ENCODE results near the gene TRAF2.

Gene TRAF2

DNA sequence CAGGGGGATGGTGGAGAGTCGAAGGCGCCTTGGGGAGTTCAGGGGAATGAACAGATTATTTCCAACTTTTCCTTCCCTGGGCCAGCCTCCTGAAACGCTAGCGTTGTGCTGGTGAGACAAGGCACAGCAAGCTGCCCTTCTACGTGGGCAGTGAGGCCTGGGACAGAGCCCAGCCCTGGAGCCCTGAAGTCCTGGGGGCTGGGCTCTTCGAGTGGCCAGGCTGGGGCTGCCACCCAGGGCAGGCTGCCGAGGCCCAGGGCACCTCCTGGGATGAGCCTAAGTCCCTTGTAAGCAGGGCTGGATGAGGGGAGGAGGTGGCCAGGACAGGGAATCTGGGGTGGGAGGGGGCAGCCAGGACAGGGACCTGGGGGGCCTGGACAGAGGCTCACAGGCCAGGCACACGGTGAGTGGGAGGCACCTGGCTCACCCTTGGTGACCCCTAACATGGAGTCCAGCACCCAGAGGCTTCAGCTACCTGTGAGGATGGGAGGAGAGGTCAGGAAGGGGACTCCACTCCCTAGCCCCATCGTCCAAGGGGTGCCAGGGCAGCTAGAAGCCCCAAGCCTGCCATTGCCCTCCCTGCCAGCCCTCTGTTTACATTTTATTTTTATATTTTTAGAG lies 64.5 kb downstream of the TRAF2 start:
- Histone ChIP-seq H3K9me3 (ENCODE audit: control insufficient read depth, insufficient read depth, low read depth, low read length) (no peaks in the 10 kb centered on the region), H3K9ac (ENCODE audit: low read length) (peak overlapping the region; percentile 28), H3K4me3 (ENCODE audit: low read depth, low read length) (peak overlapping the region; percentile 69), H3K27ac (ENCODE audit: low read depth, low read length) (peak overlapping the region; percentile 7; the same call in 1 of the 2 replicates), H3K36me3 (ENCODE audit: control insufficient read depth, insufficient read depth, low read length) (no peaks in the 10 kb centered on the region), H3K27me3 (ENCODE audit: control insufficient read depth, insufficient read depth, low read length) (no peaks in the 10 kb centered on the region), H3K4me1 (ENCODE audit: control insufficient read depth, insufficient read depth, low read length) (peaks cover 12% of the 10 kb centered on the region; the same call in 1 of the 2 replicates)

DNA sequence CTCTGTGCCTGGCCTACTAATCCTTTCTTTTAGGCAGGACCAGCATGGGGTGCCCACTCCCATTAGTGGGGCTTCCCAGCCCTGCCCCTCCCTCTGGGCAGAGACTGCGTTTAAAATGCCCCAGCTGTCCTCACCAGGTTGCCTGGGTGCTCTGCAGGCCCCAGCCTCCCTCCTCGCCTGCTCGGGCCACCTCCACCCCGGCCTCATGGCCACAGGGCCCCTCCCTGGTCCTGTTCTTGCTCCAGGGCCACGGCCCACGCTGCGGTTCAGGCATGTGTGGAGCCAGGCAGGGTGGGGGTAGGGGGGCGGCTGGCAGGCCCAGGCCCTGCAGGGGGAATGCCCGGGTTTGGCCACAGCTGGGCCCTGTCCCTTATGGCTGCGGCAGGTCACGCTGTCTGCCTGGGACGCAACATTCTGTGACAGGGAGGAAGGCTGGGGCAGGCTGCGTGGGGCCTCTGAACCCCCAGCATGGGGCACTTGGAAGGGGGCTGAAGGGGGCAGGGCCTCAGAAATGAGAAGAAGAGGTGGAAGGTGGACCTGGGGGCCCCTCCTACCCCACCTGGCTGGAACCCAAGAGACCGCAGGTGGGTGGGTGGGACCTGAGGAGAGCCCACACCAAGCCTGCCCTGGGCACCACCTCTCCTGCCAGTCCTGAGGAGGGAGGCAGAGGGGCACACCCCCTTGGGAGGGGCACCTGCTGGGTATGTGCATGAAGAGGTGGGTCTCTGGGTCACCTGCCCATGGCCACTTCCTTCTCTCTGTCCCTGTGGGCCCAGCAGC lies 65.4 kb downstream of the TRAF2 start, which contains the start of gene LCN12:
Gene LCN12 (plus strand): TSS at position 733 of the 780 bp plus-strand sequence. CDS start 55 bp downstream, outside the sequence.
- H3K36me3 ChIP-seq (ENCODE audit: control insufficient read depth, insufficient read depth, low read length): no peaks in the 10 kb centered on the region
- H3K27ac ChIP-seq (ENCODE audit: low read depth, low read length): no peak within 1 kb of the TSS
- peaks cover 12% of the 10 kb centered on the region; the same call in 1 of the 2 replicates for H3K4me1 ChIP-seq (ENCODE audit: control insufficient read depth, insufficient read depth, low read length)
- no peaks in the 10 kb centered on the region for H3K27me3 ChIP-seq (ENCODE audit: control insufficient read depth, insufficient read depth, low read length)
- H3K9ac ChIP-seq (ENCODE audit: low read length): no peak within 1 kb of the TSS
- no peaks in the 10 kb centered on the region for H3K9me3 ChIP-seq (ENCODE audit: control insufficient read depth, insufficient read depth, low read depth, low read length)
- no peak within 1 kb of the TSS for H3K4me3 ChIP-seq (ENCODE audit: low read depth, low read length)

GRCh38 chr9:136952321-136952850 lies 66.1 kb downstream of the TRAF2 start:
- no peaks in the 10 kb centered on the region for H3K9me3 ChIP-seq (ENCODE audit: control insufficient read depth, insufficient read depth, low read depth, low read length)
- H3K27ac ChIP-seq (ENCODE audit: low read depth, low read length): no peak overlapping the region
- no peaks in the 10 kb centered on the region for H3K27me3 ChIP-seq (ENCODE audit: control insufficient read depth, insufficient read depth, low read length)
- H3K4me1 ChIP-seq (ENCODE audit: control insufficient read depth, insufficient read depth, low read length): peaks cover 12% of the 10 kb centered on the region; the same call in 1 of the 2 replicates
- no peak overlapping the region for H3K9ac ChIP-seq (ENCODE audit: low read length)
- H3K36me3 ChIP-seq (ENCODE audit: control insufficient read depth, insufficient read depth, low read length): no peaks in the 10 kb centered on the region
- H3K4me3 ChIP-seq (ENCODE audit: low read depth, low read length): no peak overlapping the region

GRCh38 chr9:136952876-136953770 lies 66.8 kb downstream of the TRAF2 start:
- Histone ChIP-seq H3K27me3 (ENCODE audit: control insufficient read depth, insufficient read depth, low read length) (no peaks in the 10 kb centered on the region), H3K9ac (ENCODE audit: low read length) (no peak overlapping the region), H3K36me3 (ENCODE audit: control insufficient read depth, insufficient read depth, low read length) (no peaks in the 10 kb centered on the region), H3K4me3 (ENCODE audit: low read depth, low read length) (no peak overlapping the region), H3K27ac (ENCODE audit: low read depth, low read length) (no peak overlapping the region), H3K4me1 (ENCODE audit: control insufficient read depth, insufficient read depth, low read length) (peaks cover 8% of the 10 kb centered on the region; the same call in 1 of the 2 replicates), H3K9me3 (ENCODE audit: control insufficient read depth, insufficient read depth, low read depth, low read length) (no peaks in the 10 kb centered on the region)

GRCh38 chr9:136953771-136954269 lies 67.5 kb downstream of the TRAF2 start:
- H3K36me3 ChIP-seq (ENCODE audit: control insufficient read depth, insufficient read depth, low read length): no peaks in the 10 kb centered on the region
- no peaks in the 10 kb centered on the region for H3K27me3 ChIP-seq (ENCODE audit: control insufficient read depth, insufficient read depth, low read length)
- no peak overlapping the region for H3K9ac ChIP-seq (ENCODE audit: low read length)
- no peaks in the 10 kb centered on the region for H3K9me3 ChIP-seq (ENCODE audit: control insufficient read depth, insufficient read depth, low read depth, low read length)
- H3K4me1 ChIP-seq (ENCODE audit: control insufficient read depth, insufficient read depth, low read length): peaks cover 7% of the 10 kb centered on the region; the same call in 1 of the 2 replicates
- H3K4me3 ChIP-seq (ENCODE audit: low read depth, low read length): no peak overlapping the region
- no peak overlapping the region for H3K27ac ChIP-seq (ENCODE audit: low read depth, low read length)

DNA sequence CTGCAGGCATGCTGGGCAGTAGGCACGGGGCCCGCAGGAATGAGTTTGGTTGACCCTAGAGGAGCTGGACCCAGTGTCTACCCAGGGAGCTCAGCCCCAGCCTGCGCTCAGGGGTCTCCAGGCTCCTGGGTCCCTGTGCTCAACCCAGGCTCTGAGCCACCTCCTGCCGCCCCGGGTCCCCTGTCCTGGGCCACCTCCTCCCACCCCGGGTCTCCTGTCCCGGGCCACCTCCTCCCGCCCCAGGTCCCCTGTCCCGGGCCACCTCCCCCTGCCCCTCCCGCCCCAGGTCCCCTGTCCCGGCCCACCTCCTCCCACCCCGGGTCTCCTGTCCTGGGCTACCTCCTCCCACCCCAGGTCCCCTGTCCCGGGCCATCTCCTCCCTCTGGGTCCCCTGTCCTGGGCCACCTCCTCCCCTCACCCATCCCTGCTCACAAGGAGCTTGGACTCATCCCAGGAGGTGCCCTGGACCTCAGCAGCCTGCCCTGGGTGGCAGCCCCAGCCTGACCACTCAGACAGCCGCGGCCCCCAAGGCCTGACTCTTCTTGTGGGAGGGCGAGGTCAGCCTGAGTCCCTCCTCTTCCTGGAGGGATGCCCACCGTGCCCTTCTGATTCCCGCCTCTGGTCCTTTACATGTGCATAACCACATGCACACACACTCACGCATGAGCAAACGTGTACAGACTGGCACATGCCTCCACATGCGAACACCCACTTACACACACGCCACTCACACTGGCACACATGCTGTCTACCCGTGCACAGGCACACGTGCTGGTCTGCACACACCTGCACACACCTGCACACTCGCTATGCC lies 68.2 kb downstream of the TRAF2 start:
- Histone ChIP-seq H3K9ac (ENCODE audit: low read length) (no peak overlapping the region), H3K4me3 (ENCODE audit: low read depth, low read length) (no peak overlapping the region), H3K9me3 (ENCODE audit: control insufficient read depth, insufficient read depth, low read depth, low read length) (no peaks in the 10 kb centered on the region), H3K27me3 (ENCODE audit: control insufficient read depth, insufficient read depth, low read length) (no peaks in the 10 kb centered on the region), H3K4me1 (ENCODE audit: control insufficient read depth, insufficient read depth, low read length) (peaks cover 7% of the 10 kb centered on the region; the same call in 1 of the 2 replicates), H3K36me3 (ENCODE audit: control insufficient read depth, insufficient read depth, low read length) (no peaks in the 10 kb centered on the region), H3K27ac (ENCODE audit: low read depth, low read length) (no peak overlapping the region)

GRCh38 chr9:136955202-136955942 lies 69.1 kb downstream of the TRAF2 start:
- Histone ChIP-seq H3K9me3 (ENCODE audit: control insufficient read depth, insufficient read depth, low read depth, low read length) (no peaks in the 10 kb centered on the region), H3K4me3 (ENCODE audit: low read depth, low read length) (no peak overlapping the region), H3K36me3 (ENCODE audit: control insufficient read depth, insufficient read depth, low read length) (no peaks in the 10 kb centered on the region), H3K27me3 (ENCODE audit: control insufficient read depth, insufficient read depth, low read length) (no peaks in the 10 kb centered on the region), H3K9ac (ENCODE audit: low read length) (no peak overlapping the region), H3K27ac (ENCODE audit: low read depth, low read length) (no peak overlapping the region), H3K4me1 (ENCODE audit: control insufficient read depth, insufficient read depth, low read length) (peaks cover 4% of the 10 kb centered on the region; the same call in 1 of the 2 replicates)

DNA sequence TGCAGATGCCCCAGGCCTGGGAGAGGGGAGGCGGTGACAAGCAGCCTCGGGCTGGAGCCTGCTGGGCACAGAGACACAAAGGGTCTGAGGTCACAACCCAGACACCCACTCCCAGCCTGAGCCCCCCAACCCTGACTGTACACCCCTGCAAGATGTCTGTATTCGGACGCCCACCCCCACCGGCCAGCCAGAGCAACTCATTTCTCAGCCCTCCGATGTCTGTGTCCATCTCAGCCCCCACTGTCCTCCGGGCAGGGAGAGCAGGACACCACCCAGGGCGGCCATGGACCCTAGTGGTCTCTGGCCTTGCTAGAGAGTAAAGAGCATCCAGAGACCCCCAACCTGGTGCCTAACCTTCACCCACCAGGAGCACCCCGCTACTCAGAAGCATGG lies 69.6 kb downstream of the TRAF2 start:
- no peak overlapping the region for H3K4me3 ChIP-seq (ENCODE audit: low read depth, low read length)
- H3K27me3 ChIP-seq (ENCODE audit: control insufficient read depth, insufficient read depth, low read length): no peaks in the 10 kb centered on the region
- no peaks in the 10 kb centered on the region for H3K9me3 ChIP-seq (ENCODE audit: control insufficient read depth, insufficient read depth, low read depth, low read length)
- no peak overlapping the region for H3K9ac ChIP-seq (ENCODE audit: low read length)
- no peak overlapping the region for H3K27ac ChIP-seq (ENCODE audit: low read depth, low read length)
- no peaks in the 10 kb centered on the region for H3K36me3 ChIP-seq (ENCODE audit: control insufficient read depth, insufficient read depth, low read length)
- H3K4me1 ChIP-seq (ENCODE audit: control insufficient read depth, insufficient read depth, low read length): no peaks in the 10 kb centered on the region

DNA sequence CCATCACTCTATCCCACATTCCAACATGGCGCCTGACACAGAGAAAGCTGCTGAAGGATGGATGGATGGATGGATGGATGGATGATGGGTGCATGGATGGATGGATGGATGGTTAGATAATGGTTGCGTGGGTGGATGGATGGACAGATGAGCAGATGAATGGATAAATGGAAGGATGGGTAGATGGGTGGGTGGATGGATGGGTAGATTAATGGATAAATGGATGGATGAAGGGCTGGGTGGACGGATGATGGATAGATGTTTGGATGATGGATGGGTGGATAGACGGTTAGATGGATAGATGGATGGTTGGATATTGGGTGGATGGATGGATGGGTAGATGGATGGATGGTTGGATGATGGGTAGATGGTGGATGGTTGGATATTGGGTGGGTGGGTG lies 70.3 kb downstream of the TRAF2 start:
- Histone ChIP-seq H3K27ac (ENCODE audit: low read depth, low read length) (no peak overlapping the region), H3K27me3 (ENCODE audit: control insufficient read depth, insufficient read depth, low read length) (no peaks in the 10 kb centered on the region), H3K4me1 (ENCODE audit: control insufficient read depth, insufficient read depth, low read length) (no peaks in the 10 kb centered on the region), H3K36me3 (ENCODE audit: control insufficient read depth, insufficient read depth, low read length) (no peaks in the 10 kb centered on the region), H3K4me3 (ENCODE audit: low read depth, low read length) (no peak overlapping the region), H3K9me3 (ENCODE audit: control insufficient read depth, insufficient read depth, low read depth, low read length) (no peaks in the 10 kb centered on the region), H3K9ac (ENCODE audit: low read length) (no peak overlapping the region)
